ENCODE measurements around the gene SIDT1.

GRCh38 chr3:113590983-113591382, 58.6 kb downstream of the SIDT1 start:
- TF ChIP-seq CTBP1 (IDR thresholded peaks at IDR 0.05; ENCODE audit: borderline replicate concordance) (no peak), ELF4 (IDR thresholded peaks at IDR 0.05) (no peak), SP1 (IDR thresholded peaks at IDR 0.05) (no peak), BHLHE40 (IDR thresholded peaks at IDR 0.05; ENCODE audit: borderline replicate concordance) (no peak), SUZ12 (IDR thresholded peaks at IDR 0.05) (no peak), FOXK2 (IDR thresholded peaks at IDR 0.05) (no peak), FOXM1 (IDR thresholded peaks at IDR 0.05; ENCODE audit: borderline replicate concordance) (no peak), HDGF (IDR thresholded peaks at IDR 0.05; ENCODE audit: borderline replicate concordance) (no peak)
